Measurements from ENCODE around the gene ARHGEF37. TPM values are rescaled to one million over a fixed set of nuclear protein-coding genes. Genes with fewer than 3 reads are reported as not detected.

ARHGEF37 gene
- total and polyA plus RNA-seq, 4 donors, result 0.71 to 6.1 (median 2.7) TPM

DNA sequence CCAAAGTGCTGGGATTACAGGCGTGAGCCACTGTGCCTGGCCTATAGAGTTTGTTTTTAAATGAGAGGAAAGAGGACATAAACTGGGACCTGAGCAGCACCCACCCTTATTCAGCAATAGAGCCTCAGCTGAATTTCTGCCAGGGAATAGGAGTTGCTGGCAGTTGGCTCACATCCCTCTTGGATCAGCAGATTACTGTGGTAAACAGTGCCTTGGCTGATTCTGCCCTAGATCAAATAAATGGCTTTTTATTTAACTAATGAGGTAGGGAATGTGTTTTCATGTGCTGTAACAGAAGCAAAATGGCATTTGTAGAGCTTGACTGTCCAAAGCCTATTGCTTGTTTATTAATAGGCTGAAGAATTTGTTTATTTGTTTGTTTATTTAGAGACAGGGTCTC is 2.1 kb downstream of the ARHGEF37 start:
- peaks cover 0 to 30% (median 17%) of the 10 kb centered on the region in 4 donors for H3K4me1 ChIP-seq (ENCODE audit: control insufficient read depth in 4 of 4, insufficient read depth in 4 of 4, low read length in 3 of 4)
- no peaks in the 10 kb centered on the region for H3K27me3 ChIP-seq (ENCODE audit: control insufficient read depth in 4 of 4, insufficient read depth in 4 of 4, low read length in 3 of 4)
- 24% methylated on average over 1 of the region's 1 CpG for WGBS
- H3K9ac ChIP-seq (ENCODE audit: low read depth in 1 of 2, low read length in 2 of 2), result no peak overlapping the region
- no peak overlapping the region for H3K4me3 ChIP-seq (ENCODE audit: low read depth in 1 of 3, low read length in 3 of 3)
- H3K27ac ChIP-seq (ENCODE audit: low read depth in 1 of 2, low read length in 2 of 2), result peak overlapping the region; percentile 45 to 53
- no peaks in the 10 kb centered on the region for H3K9me3 ChIP-seq (ENCODE audit: control insufficient read depth in 4 of 4, low read length in 3 of 4)
- TF ChIP-seq MAX (IDR thresholded peaks at IDR 0.05) (peak; percentile 48), YY1 (IDR thresholded peaks at IDR 0.05) (peak; percentile 93), RXRA (IDR thresholded peaks at IDR 0.05) (peak in 1 of 2 donors; percentile 49), FOXA2 (IDR thresholded peaks at IDR 0.05) (peak; percentile 70), HNF4G (IDR thresholded peaks at IDR 0.05) (no peak), EGR1 (IDR thresholded peaks at IDR 0.05; ENCODE audit: low read depth in 2 of 2) (no peak), GABPA (IDR thresholded peaks at IDR 0.05 in 1 of 2, conservative IDR thresholded peaks at IDR 0.05 in 1 of 2) (no peak), TAF1 (conservative IDR thresholded peaks at IDR 0.05) (no peak), HNF4A (conservative IDR thresholded peaks at IDR 0.05) (peak; percentile 31 to 53), RAD21 (IDR thresholded peaks at IDR 0.05) (peak; percentile 28 to 30), SP1 (IDR thresholded peaks at IDR 0.05) (peak; percentile 59), REST (IDR thresholded peaks at IDR 0.05) (peak; percentile 41)
- TF ChIP-seq, protein P1, sequence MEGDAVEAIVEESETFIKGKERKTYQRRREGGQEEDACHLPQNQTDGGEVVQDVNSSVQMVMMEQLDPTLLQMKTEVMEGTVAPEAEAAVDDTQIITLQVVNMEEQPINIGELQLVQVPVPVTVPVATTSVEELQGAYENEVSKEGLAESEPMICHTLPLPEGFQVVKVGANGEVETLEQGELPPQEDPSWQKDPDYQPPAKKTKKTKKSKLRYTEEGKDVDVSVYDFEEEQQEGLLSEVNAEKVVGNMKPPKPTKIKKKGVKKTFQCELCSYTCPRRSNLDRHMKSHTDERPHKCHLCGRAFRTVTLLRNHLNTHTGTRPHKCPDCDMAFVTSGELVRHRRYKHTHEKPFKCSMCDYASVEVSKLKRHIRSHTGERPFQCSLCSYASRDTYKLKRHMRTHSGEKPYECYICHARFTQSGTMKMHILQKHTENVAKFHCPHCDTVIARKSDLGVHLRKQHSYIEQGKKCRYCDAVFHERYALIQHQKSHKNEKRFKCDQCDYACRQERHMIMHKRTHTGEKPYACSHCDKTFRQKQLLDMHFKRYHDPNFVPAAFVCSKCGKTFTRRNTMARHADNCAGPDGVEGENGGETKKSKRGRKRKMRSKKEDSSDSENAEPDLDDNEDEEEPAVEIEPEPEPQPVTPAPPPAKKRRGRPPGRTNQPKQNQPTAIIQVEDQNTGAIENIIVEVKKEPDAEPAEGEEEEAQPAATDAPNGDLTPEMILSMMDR (IDR thresholded peaks at IDR 0.05; ENCODE audit: low read depth, low read length, missing input control), result no peak
- TF ChIP-seq, protein P2, sequence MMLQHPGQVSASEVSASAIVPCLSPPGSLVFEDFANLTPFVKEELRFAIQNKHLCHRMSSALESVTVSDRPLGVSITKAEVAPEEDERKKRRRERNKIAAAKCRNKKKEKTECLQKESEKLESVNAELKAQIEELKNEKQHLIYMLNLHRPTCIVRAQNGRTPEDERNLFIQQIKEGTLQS (IDR thresholded peaks at IDR 0.05), result no peak
- TF ChIP-seq, protein P3, sequence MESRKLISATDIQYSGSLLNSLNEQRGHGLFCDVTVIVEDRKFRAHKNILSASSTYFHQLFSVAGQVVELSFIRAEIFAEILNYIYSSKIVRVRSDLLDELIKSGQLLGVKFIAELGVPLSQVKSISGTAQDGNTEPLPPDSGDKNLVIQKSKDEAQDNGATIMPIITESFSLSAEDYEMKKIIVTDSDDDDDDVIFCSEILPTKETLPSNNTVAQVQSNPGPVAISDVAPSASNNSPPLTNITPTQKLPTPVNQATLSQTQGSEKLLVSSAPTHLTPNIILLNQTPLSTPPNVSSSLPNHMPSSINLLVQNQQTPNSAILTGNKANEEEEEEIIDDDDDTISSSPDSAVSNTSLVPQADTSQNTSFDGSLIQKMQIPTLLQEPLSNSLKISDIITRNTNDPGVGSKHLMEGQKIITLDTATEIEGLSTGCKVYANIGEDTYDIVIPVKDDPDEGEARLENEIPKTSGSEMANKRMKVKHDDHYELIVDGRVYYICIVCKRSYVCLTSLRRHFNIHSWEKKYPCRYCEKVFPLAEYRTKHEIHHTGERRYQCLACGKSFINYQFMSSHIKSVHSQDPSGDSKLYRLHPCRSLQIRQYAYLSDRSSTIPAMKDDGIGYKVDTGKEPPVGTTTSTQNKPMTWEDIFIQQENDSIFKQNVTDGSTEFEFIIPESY (IDR thresholded peaks at IDR 0.05), result no peak
- H3K36me3 ChIP-seq (ENCODE audit: control insufficient read depth in 4 of 4, insufficient read depth in 3 of 4, low read depth in 1 of 4, low read length in 3 of 4), result no peaks in the 10 kb centered on the region
- no peak for DNase-seq (ENCODE audit: low spot score)

GRCh38 chr5:149584121-149584520 is 2.8 kb downstream of the ARHGEF37 start:
- no peak overlapping the region for H3K4me3 ChIP-seq (ENCODE audit: low read depth in 1 of 3, low read length in 3 of 3)
- no peak overlapping the region for H3K9ac ChIP-seq (ENCODE audit: low read depth in 1 of 2, low read length in 2 of 2)
- 62% methylated on average over 2 of the region's 2 CpGs for WGBS
- H3K27ac ChIP-seq (ENCODE audit: low read depth in 1 of 2, low read length in 2 of 2), result peak overlapping the region in 1 of 2 donors; percentile 53
- H3K27me3 ChIP-seq (ENCODE audit: control insufficient read depth in 4 of 4, insufficient read depth in 4 of 4, low read length in 3 of 4), result no peaks in the 10 kb centered on the region
- TF ChIP-seq SP1 (IDR thresholded peaks at IDR 0.05) (no peak), NR2F2 (IDR thresholded peaks at IDR 0.05) (no peak), FOXA2 (IDR thresholded peaks at IDR 0.05) (no peak)
- peaks cover 0 to 30% (median 17%) of the 10 kb centered on the region in 4 donors for H3K4me1 ChIP-seq (ENCODE audit: control insufficient read depth in 4 of 4, insufficient read depth in 4 of 4, low read length in 3 of 4)
- H3K36me3 ChIP-seq (ENCODE audit: control insufficient read depth in 4 of 4, insufficient read depth in 3 of 4, low read depth in 1 of 4, low read length in 3 of 4), result no peaks in the 10 kb centered on the region
- no peak for DNase-seq (ENCODE audit: low spot score)
- H3K9me3 ChIP-seq (ENCODE audit: control insufficient read depth in 4 of 4, low read length in 3 of 4), result no peaks in the 10 kb centered on the region

Measured in liver (tissue), 9 donors.